NCI-H2196 treated with DMSO at 0.1 percent for 48 hours (cell line): ENCODE data around the gene OSBPL3.
A peak's percentile ranks its signal among the peaks of the same experiment; 100 is the strongest.
"Not testable (repeated sequence)": the region's sequence is repeated elsewhere in the genome, so short reads cannot be mapped to it uniquely, and the experiment has no call there.

Experiments used
- DNase-seq: peaks from one replicate; lab custom pipeline; 2025; ENCODE audit not compliant: unreplicated experiment; lab: John Stamatoyannopoulos, UW

The OSBPL3 gene

GRCh38 chr7:24979863-24980533, at the start of gene OSBPL3:
Gene OSBPL3 (minus strand): TSS chr7:24980178. CDS start chr7:24892472, 87,706 bp downstream.
- DNase-seq = peak; percentile 59

GRCh38 chr7:25029075-25029474, 49.1 kb upstream of the OSBPL3 start:
- no peak for DNase-seq

- DNase-seq = no peak
These were observed 48.5 kb upstream of the OSBPL3 start for GRCh38 chr7:25028370-25029021.

GRCh38 chr7:25026156-25026555, 46.2 kb upstream of the OSBPL3 start:
- no peak for DNase-seq

GRCh38 chr7:25025218-25025671, 45.3 kb upstream of the OSBPL3 start:
- no peak for DNase-seq

- DNase-seq = no peak
These were observed 44.1 kb upstream of the OSBPL3 start for GRCh38 chr7:25024066-25024465.

GRCh38 chr7:25017671-25018070, 37.7 kb upstream of the OSBPL3 start:
- not testable (repeated sequence) for DNase-seq

GRCh38 chr7:25014756-25015155, 34.8 kb upstream of the OSBPL3 start:
- DNase-seq = no peak

- DNase-seq = not testable (repeated sequence)
These were observed 32.7 kb upstream of the OSBPL3 start for GRCh38 chr7:25012710-25013109.

- DNase-seq = no peak
These were observed 32.3 kb upstream of the OSBPL3 start for GRCh38 chr7:25012254-25012653.

- DNase-seq = no peak
These were observed 29.3 kb upstream of the OSBPL3 start for GRCh38 chr7:25009257-25009656.

- DNase-seq = no peak
These were observed 27.7 kb upstream of the OSBPL3 start for GRCh38 chr7:25007668-25008067.

GRCh38 chr7:25006276-25006675, 26.3 kb upstream of the OSBPL3 start:
- no peak for DNase-seq

GRCh38 chr7:25005658-25006057, 25.7 kb upstream of the OSBPL3 start:
- no peak for DNase-seq

GRCh38 chr7:25002786-25003185, 22.8 kb upstream of the OSBPL3 start:
- DNase-seq = no peak

GRCh38 chr7:24995466-24995865, 15.5 kb upstream of the OSBPL3 start:
- DNase-seq = no peak

GRCh38 chr7:24992314-24992713, 12.3 kb upstream of the OSBPL3 start:
- no peak for DNase-seq

GRCh38 chr7:24991353-24991752, 11.4 kb upstream of the OSBPL3 start:
- no peak for DNase-seq

GRCh38 chr7:24987331-24987842, 7.4 kb upstream of the OSBPL3 start:
- no peak for DNase-seq

- no peak for DNase-seq
These were observed 2.9 kb upstream of the OSBPL3 start for GRCh38 chr7:24982917-24983316.

- no peak for DNase-seq
These were observed 1.4 kb upstream of the OSBPL3 start for GRCh38 chr7:24981171-24981951.
